Sigmoid colon (tissue), 7 donors: ENCODE data around the gene IGFBP7. TPM values are rescaled to one million over a fixed set of nuclear protein-coding genes. Genes with fewer than 3 reads are reported as not detected.

Experiments used
- DNase-seq: peaks from one replicate; pipeline ENCODE4 v3.0.0-alpha.2; 2019
- H3K27ac ChIP-seq, 4 donors: fragments of 200-600 bp; sonication (generic); one replicate each; pipeline ENCODE4 v1.5.1; 2016 to 2019; ENCODE audit warnings: mild to moderate bottlenecking in 1 of 4
- H3K27me3 ChIP-seq, 3 donors: fragments of 200-600 bp; sonication (generic); one replicate each; pipeline ENCODE4 v1.5.1; 2019; ENCODE audit warnings: mild to moderate bottlenecking in 1 of 3
- H3K36me3 ChIP-seq, 4 donors: fragments of 200-600 bp; sonication (generic); one replicate each; pipeline ENCODE4 v1.5.1; 2016 to 2019
- H3K4me1 ChIP-seq, 4 donors: fragments of 200-600 bp; sonication (generic); one replicate each; pipeline ENCODE4 v1.5.1; 2017 to 2019
- H3K4me3 ChIP-seq, 4 donors: fragments of 200-600 bp; sonication (generic); one replicate each; pipeline ENCODE4 v1.5.1; 2017 to 2019; ENCODE audit warnings: mild to moderate bottlenecking in 2 of 4, moderate library complexity in 1 of 4
- H3K9me3 ChIP-seq, 4 donors: fragments of 200-600 bp in 3 of 4; sonication (generic) in 3 of 4; one replicate each; pipeline versions ENCODE4 v1.5.1 to v1.6.1; 2013 to 2019
- EP300 ChIP-seq, 4 donors: sonication (generic); formaldehyde crosslinking; IDR thresholded peaks; one replicate each; pipeline ENCODE4 v1.6.1; 2017; ENCODE audit warnings: antibody characterized with exemption in 4 of 4
- POLR2A ChIP-seq, 2 donors: fragments of 450-650 bp; IDR thresholded peaks; one replicate each; pipeline ENCODE4 v1.6.1; 2016; ENCODE audit warnings: antibody characterized with exemption in 2 of 2, mild to moderate bottlenecking in 2 of 2, moderate library complexity in 2 of 2
- POLR2AphosphoS5 ChIP-seq, 4 donors: sonication (generic); formaldehyde crosslinking; IDR thresholded peaks; one replicate each; pipeline ENCODE4 v1.6.1; 2017; ENCODE audit warnings: antibody characterized with exemption in 4 of 4
- WGBS, 2 donors: extraction: QIAGEN DNeasy Blood & Tissue Kit; methylation state at CpG; one replicate each; pipeline ENCODE4 v1.1.7; 2013; 5-methylcytosine and 5-hydroxymethylcytosine counted together
- intact Hi-C: fragments of 100-400 bp; cut with DNase I; formaldehyde crosslinking; loops from one replicate; pipeline ENCODE4 v1.15.1; 2023
- polyA plus RNA-seq, 3 donors: library from polyadenylated mRNA; stranded (reverse); fragments of 200-250 nt; gene quantifications; one replicate each; pipeline ENCODE4 v1.2.3, GENCODE V29; 2013
- small RNA-seq, 3 donors: library from RNA; depleted of rRNA; stranded (forward); fragments of <200 nt; gene quantifications; one replicate each; pipeline ENCODE3, GENCODE V24; 2016
- total RNA-seq, 4 donors: library from RNA; depleted of rRNA; stranded (reverse); fragments of >200 nt; gene quantifications; one replicate each; pipeline ENCODE4 v1.1.0, GENCODE V29; 2016
- TF ChIP-seq, protein P1 (sequence below), 4 experiments: fragments of 450-650 bp in 3 of 4; fragments of 200-600 bp in 1 of 4; IDR thresholded peaks; one replicate each; pipeline ENCODE4 v1.5.1; 2016 to 2019; ENCODE audit warnings: antibody characterized with exemption in 4 of 4, mild to moderate bottlenecking in 3 of 4, moderate library complexity in 2 of 4
- donor health status: healthy with polysubstance abuse.
- donor health status: Bipolar disorder and iron deficiency.
- donor health status: healthy.

IGFBP7 gene
- total and polyA plus RNA-seq, 7 donors = 29.8 to 834 (median 474) TPM

- DNase-seq = no peak
- H3K9me3 ChIP-seq = no peaks in the 10 kb centered on the region
- WGBS, 2 donors = 96% methylated on average over 3 of the region's 3 CpGs
- H3K27ac ChIP-seq = no peak overlapping the region
- no peak for TF ChIP-seq POLR2A (IDR thresholded peaks at IDR 0.05)
- TF ChIP-seq EP300 (IDR thresholded peaks at IDR 0.05) = no peak
- TF ChIP-seq, protein P1, sequence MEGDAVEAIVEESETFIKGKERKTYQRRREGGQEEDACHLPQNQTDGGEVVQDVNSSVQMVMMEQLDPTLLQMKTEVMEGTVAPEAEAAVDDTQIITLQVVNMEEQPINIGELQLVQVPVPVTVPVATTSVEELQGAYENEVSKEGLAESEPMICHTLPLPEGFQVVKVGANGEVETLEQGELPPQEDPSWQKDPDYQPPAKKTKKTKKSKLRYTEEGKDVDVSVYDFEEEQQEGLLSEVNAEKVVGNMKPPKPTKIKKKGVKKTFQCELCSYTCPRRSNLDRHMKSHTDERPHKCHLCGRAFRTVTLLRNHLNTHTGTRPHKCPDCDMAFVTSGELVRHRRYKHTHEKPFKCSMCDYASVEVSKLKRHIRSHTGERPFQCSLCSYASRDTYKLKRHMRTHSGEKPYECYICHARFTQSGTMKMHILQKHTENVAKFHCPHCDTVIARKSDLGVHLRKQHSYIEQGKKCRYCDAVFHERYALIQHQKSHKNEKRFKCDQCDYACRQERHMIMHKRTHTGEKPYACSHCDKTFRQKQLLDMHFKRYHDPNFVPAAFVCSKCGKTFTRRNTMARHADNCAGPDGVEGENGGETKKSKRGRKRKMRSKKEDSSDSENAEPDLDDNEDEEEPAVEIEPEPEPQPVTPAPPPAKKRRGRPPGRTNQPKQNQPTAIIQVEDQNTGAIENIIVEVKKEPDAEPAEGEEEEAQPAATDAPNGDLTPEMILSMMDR (IDR thresholded peaks at IDR 0.05) = no peak
- no peak for TF ChIP-seq POLR2AphosphoS5 (IDR thresholded peaks at IDR 0.05)
- peaks cover 0 to 12% (median 8%) of the 10 kb centered on the region in 4 donors for H3K4me1 ChIP-seq
- intact Hi-C loops = no loop called here
- H3K36me3 ChIP-seq = peaks cover 0 to 68% (median 21%) of the 10 kb centered on the region in 4 donors
- no peak overlapping the region for H3K4me3 ChIP-seq
- no peaks in the 10 kb centered on the region for H3K27me3 ChIP-seq
Measured at GRCh38 chr4:56986952-56987351, 123.2 kb downstream of the IGFBP7 start.

DNA sequence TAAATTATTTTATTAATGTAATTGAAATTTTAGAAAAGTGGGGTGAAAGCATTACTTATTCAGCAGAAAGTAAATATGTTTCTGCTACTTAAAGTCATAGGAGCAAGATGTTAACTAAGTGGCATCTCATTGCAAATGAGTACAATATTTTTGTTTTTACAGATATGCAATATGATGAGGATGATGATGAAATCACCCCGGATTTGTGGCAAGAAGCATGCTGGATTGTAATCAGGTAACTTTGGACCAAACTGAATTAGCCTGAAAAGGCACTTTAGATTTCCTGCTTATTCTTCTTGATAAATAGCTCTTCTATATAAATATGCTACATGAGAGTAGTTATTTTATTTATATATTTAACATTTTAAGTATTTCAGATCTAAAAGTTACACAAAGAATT, 124.0 kb downstream of the IGFBP7 start:
- H3K36me3 ChIP-seq = peaks cover 0 to 61% (median 18%) of the 10 kb centered on the region in 4 donors
- TF ChIP-seq, protein P1 (IDR thresholded peaks at IDR 0.05) = no peak
- TF ChIP-seq POLR2A (IDR thresholded peaks at IDR 0.05) = no peak
- TF ChIP-seq EP300 (IDR thresholded peaks at IDR 0.05) = no peak
- TF ChIP-seq POLR2AphosphoS5 (IDR thresholded peaks at IDR 0.05) = no peak
- WGBS, 2 donors = 82 to 94% methylated on average over 1 of the region's 1 CpG

DNA sequence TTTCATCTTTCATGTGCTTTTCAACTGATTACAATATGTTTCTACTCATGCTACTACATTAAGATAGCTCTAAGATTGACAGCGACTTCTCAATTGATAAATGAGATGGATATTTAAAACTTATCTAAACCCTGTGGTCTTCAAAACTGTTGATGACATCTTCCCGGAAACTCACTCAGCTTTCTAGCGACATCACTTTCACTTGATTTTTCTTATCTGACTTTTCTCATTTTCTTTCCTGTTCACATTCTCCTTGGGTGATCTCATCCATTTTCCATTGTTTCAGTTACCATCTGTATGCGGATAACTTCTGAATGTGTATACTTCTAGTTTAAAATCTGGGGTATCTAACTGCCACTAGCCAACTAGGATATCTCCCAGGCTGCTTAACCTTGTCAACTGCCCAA, 128.4 kb downstream of the IGFBP7 start:
- H3K27ac ChIP-seq = no peak overlapping the region
- no peak overlapping the region for H3K4me3 ChIP-seq
- H3K4me1 ChIP-seq = peaks cover 0 to 46% (median 33%) of the 10 kb centered on the region in 4 donors
- H3K36me3 ChIP-seq = peaks cover 0 to 18% (median 6%) of the 10 kb centered on the region in 4 donors
- intact Hi-C loops = no loop called here
- H3K27me3 ChIP-seq = no peaks in the 10 kb centered on the region
- TF ChIP-seq, protein P1 (IDR thresholded peaks at IDR 0.05) = no peak
- TF ChIP-seq POLR2A (IDR thresholded peaks at IDR 0.05) = no peak
- TF ChIP-seq POLR2AphosphoS5 (IDR thresholded peaks at IDR 0.05) = no peak
- TF ChIP-seq EP300 (IDR thresholded peaks at IDR 0.05) = no peak
- no peak for DNase-seq
- H3K9me3 ChIP-seq = no peaks in the 10 kb centered on the region
- WGBS, 2 donors = 81 to 84% methylated on average over 4 of the region's 4 CpGs

More for the DNA sequence above, 124.0 kb downstream of the IGFBP7 start:
- Histone ChIP-seq H3K27ac (no peak overlapping the region), H3K4me3 (no peak overlapping the region), H3K27me3 (no peaks in the 10 kb centered on the region), H3K4me1 (peaks cover 0 to 19% (median 14%) of the 10 kb centered on the region in 4 donors), H3K9me3 (no peaks in the 10 kb centered on the region)
- intact Hi-C loops = no loop called here
- DNase-seq = no peak

Small RNA genes lying within 50 kb of the gene (small RNA-seq; reads per million reads assigned to genes)
- gene RNU6-998P = 0 reads per million in 3 donors

Other genes with a start within 250 kb of the IGFBP7 start
- 10 to 100 TPM; 23.7 to 32.8 (median 26.3) TPM for gene REST, start 202.5 kb downstream of the IGFBP7 start, total RNA-seq
- 1 to 10 TPM; 4.8 to 7.3 (median 5.8) TPM for gene REST, start 202.5 kb downstream of the IGFBP7 start, polyA plus RNA-seq
- gene NOA1, start 132.8 kb downstream of the IGFBP7 start, total RNA-seq = 10 to 100 TPM; 24.4 to 37.4 (median 25.6) TPM
- 10 to 100 TPM; 13.9 to 15.6 (median 15.0) TPM for gene NOA1, start 132.8 kb downstream of the IGFBP7 start, polyA plus RNA-seq
- 10 to 100 TPM; 57.6 to 87.8 (median 60.1) TPM for gene POLR2B, start 131.5 kb downstream of the IGFBP7 start, total RNA-seq
- gene POLR2B, start 131.5 kb downstream of the IGFBP7 start, polyA plus RNA-seq = 10 to 100 TPM; 21.6 to 38.9 (median 22.9) TPM